MCF 10A (cell line): ENCODE results near the gene NGF. TPM values are rescaled to one million over a fixed set of nuclear protein-coding genes. Genes with fewer than 3 reads are reported as not detected.

Experiments used
- BruUV-seq: library from RNA; stranded (reverse); fragments of 400-500 nt; replicated peaks from 2 replicates; lab custom pipeline; 2021; lab: Mats Ljungman, UMichigan
- CTCF ChIA-PET: fragments of 300-600 bp; sonication (Branson Sonifier 250); formaldehyde crosslinking; extraction: SDS; loops from one replicate; lab custom pipeline; 2021; ENCODE audit warnings: antibody characterized with exemption, inconsistent platforms; lab: Yijun Ruan, JAX
- POLR2A ChIA-PET: fragments of 300-600, 350-650 bp; sonication (Branson Sonifier 250); formaldehyde crosslinking; extraction: SDS; loops from one replicate; lab custom pipeline; 2020; ENCODE audit warnings: antibody characterized with exemption, inconsistent platforms; lab: Yijun Ruan, JAX
- DNase-seq: peaks from one replicate; pipeline ENCODE4 v3.0.0-alpha.2; 2018; ENCODE audit not compliant: unreplicated experiment
- H3K27ac Mint-ChIP-seq: one replicate; pipeline ENCODE4 v1.8.0; 2022; ENCODE audit warnings: mild to moderate bottlenecking, low read depth, mixed read lengths; ENCODE audit not compliant: unreplicated experiment
- H3K27me3 Mint-ChIP-seq: one replicate; pipeline ENCODE4 v1.8.0; 2022; ENCODE audit warnings: mixed read lengths; ENCODE audit not compliant: insufficient read depth, unreplicated experiment
- H3K36me3 Mint-ChIP-seq: one replicate; pipeline ENCODE4 v1.8.0; 2022; ENCODE audit warnings: mild to moderate bottlenecking, moderate library complexity, mixed read lengths; ENCODE audit not compliant: insufficient read depth, unreplicated experiment
- H3K4me1 Mint-ChIP-seq: one replicate; pipeline ENCODE4 v1.8.0; 2022; ENCODE audit warnings: mixed read lengths; ENCODE audit not compliant: insufficient read depth, unreplicated experiment
- H3K4me3 Mint-ChIP-seq: one replicate; pipeline ENCODE4 v1.8.0; 2022; ENCODE audit warnings: mild to moderate bottlenecking, moderate library complexity, mixed read lengths; ENCODE audit not compliant: unreplicated experiment
- H3K9me3 Mint-ChIP-seq: one replicate; pipeline ENCODE4 v1.8.0; 2022; ENCODE audit warnings: mixed read lengths; ENCODE audit not compliant: unreplicated experiment
- CTCF ChIP-seq: fragments of 200-600 bp; IDR thresholded peaks from one replicate; pipeline ENCODE4 v1.8.0; 2022; ENCODE audit warnings: antibody characterized with exemption, mild to moderate bottlenecking; ENCODE audit not compliant: unreplicated experiment
- intact Hi-C: fragments of 100-400 bp; cut with micrococcal nuclease; formaldehyde crosslinking; loops from 2 replicates; pipeline ENCODE4 v1.14.1; 2022
- total RNA-seq: library from RNA; stranded (reverse); gene quantifications from 2 replicates; pipeline ENCODE4 v1.2.3, GENCODE V29; 2022

The NGF gene
- total RNA-seq, 1 experiment from 2014 or later, result 1.1 TPM

GRCh38 chr1:115347282-115347681 lies 9.2 kb upstream of the NGF start:
- BruUV-seq, result no TSS peak
- Mint-ChIP-seq H3K36me3 (no peaks in the 10 kb centered on the region), H3K4me3 (no peak overlapping the region), H3K9me3 (no peaks in the 10 kb centered on the region), H3K27ac (no peak overlapping the region), H3K27me3 (peaks cover 12% of the 10 kb centered on the region), H3K4me1 (no peaks in the 10 kb centered on the region)
- intact Hi-C loops, result no loop called here
- TF ChIP-seq CTCF, result no peak
- no peak for DNase-seq
- ChIA-PET CTCF (interaction anchor here (0.9 to 1.2 kb wide), 2 partner anchors 21 to 250 kb away, joined by 3 read pairs; no protein-coding TSS in a partner anchor), POLR2A (interaction anchor here (1.4 kb wide), 1 partner anchor 46 kb away, joined by 4 read pairs; no protein-coding TSS in a partner anchor)

- intact Hi-C loops, result no loop called here
- no peaks in the 10 kb centered on the region for H3K9me3 Mint-ChIP-seq
- no peaks in the 10 kb centered on the region for H3K4me1 Mint-ChIP-seq
- no peak overlapping the region for H3K27ac Mint-ChIP-seq
- POLR2A ChIA-PET, result no interaction called here
- DNase-seq, result no peak
- H3K4me3 Mint-ChIP-seq, result no peak overlapping the region
- no peak for TF ChIP-seq CTCF
- BruUV-seq, result no TSS peak
- no peaks in the 10 kb centered on the region for H3K36me3 Mint-ChIP-seq
- peaks cover 12% of the 10 kb centered on the region for H3K27me3 Mint-ChIP-seq
- CTCF ChIA-PET, result interaction anchor here (1.4 kb wide), 1 partner anchor 13 kb away, joined by 3 read pairs; no protein-coding TSS in a partner anchor
Measured at GRCh38 chr1:115343200-115343737, 5.2 kb upstream of the NGF start.

GRCh38 chr1:115341948-115342347 lies 3.9 kb upstream of the NGF start:
- peaks cover 12% of the 10 kb centered on the region for H3K27me3 Mint-ChIP-seq
- BruUV-seq, result no TSS peak

GRCh38 chr1:115340879-115341278 lies 2.8 kb upstream of the NGF start:
- Mint-ChIP-seq H3K36me3 (no peaks in the 10 kb centered on the region), H3K4me1 (no peaks in the 10 kb centered on the region), H3K27ac (no peak overlapping the region), H3K4me3 (no peak overlapping the region), H3K9me3 (no peaks in the 10 kb centered on the region), H3K27me3 (peaks cover 12% of the 10 kb centered on the region)
- POLR2A ChIA-PET, result no interaction called here
- intact Hi-C loops, result no loop called here
- no TSS peak for BruUV-seq
- CTCF ChIA-PET, result no interaction called here
- TF ChIP-seq CTCF, result no peak
- no peak for DNase-seq

More at GRCh38 chr1:115341948-115342347, 3.9 kb upstream of the NGF start:
- Mint-ChIP-seq H3K36me3 (no peaks in the 10 kb centered on the region), H3K27ac (no peak overlapping the region), H3K9me3 (no peaks in the 10 kb centered on the region), H3K4me1 (no peaks in the 10 kb centered on the region), H3K4me3 (no peak overlapping the region)
- DNase-seq, result no peak
- ChIA-PET CTCF (no interaction called here), POLR2A (no interaction called here)
- intact Hi-C loops, result no loop called here
- no peak for TF ChIP-seq CTCF
